Neural crest cell (in vitro differentiated cells): ENCODE measurements around the gene GNLY. TPM values are rescaled to one million over a fixed set of nuclear protein-coding genes. Genes with fewer than 3 reads are reported as not detected.
A peak's percentile ranks its signal among the peaks of the same experiment; 100 is the strongest.

Source experiments
- DNase-seq: peaks from one replicate; pipeline ENCODE4 v3.0.0; 2021; ENCODE audit warnings: low read depth, mixed read lengths, low spot score
- H3K27ac Mint-ChIP-seq: one replicate; pipeline ENCODE4 v1.8.0; 2021; ENCODE audit warnings: mild to moderate bottlenecking, mixed read lengths; ENCODE audit not compliant: unreplicated experiment
- H3K27me3 Mint-ChIP-seq: 2 replicates; pipeline ENCODE4 v1.8.0; 2021; ENCODE audit warnings: low read depth, mild to moderate bottlenecking, mixed read lengths
- H3K36me3 Mint-ChIP-seq: 2 replicates; pipeline ENCODE4 v1.8.0; 2021; ENCODE audit warnings: low read depth, mild to moderate bottlenecking, mixed read lengths
- H3K4me1 Mint-ChIP-seq: 2 replicates; pipeline ENCODE4 v1.8.0; 2021; ENCODE audit warnings: mixed read lengths
- H3K4me3 Mint-ChIP-seq: one replicate; pipeline ENCODE4 v1.8.0; 2021; ENCODE audit warnings: mild to moderate bottlenecking, mixed read lengths
- H3K9me3 Mint-ChIP-seq: 2 replicates; pipeline ENCODE4 v1.8.0; 2021; ENCODE audit warnings: mixed read lengths
- CTCF ChIP-seq: fragments of 200-600 bp; sonication (generic); conservative IDR thresholded peaks from 2 replicates; pipeline ENCODE4 v1.5.0; 2021; ENCODE audit warnings: antibody characterized with exemption, mild to moderate bottlenecking
- total RNA-seq: library from RNA; stranded (reverse); gene quantifications from 2 replicates; pipeline ENCODE4 v1.2.1, GENCODE V29; 2021

The GNLY gene
- total RNA-seq, 1 donor from 2014 or later: not detected

- TF ChIP-seq CTCF: no peak
- H3K36me3 Mint-ChIP-seq: no peaks in the 10 kb centered on the region
- peaks cover 20% of the 10 kb centered on the region for H3K27me3 Mint-ChIP-seq
- no peak for DNase-seq
- no peak overlapping the region for H3K27ac Mint-ChIP-seq
- no peak overlapping the region for H3K4me3 Mint-ChIP-seq
- peaks cover 47% of the 10 kb centered on the region for H3K4me1 Mint-ChIP-seq
- H3K9me3 Mint-ChIP-seq: no peaks in the 10 kb centered on the region
Observed at GRCh38 chr2:85746321-85747004, 52.3 kb downstream of the GNLY start.

GRCh38 chr2:85747441-85747840 is 53.3 kb downstream of the GNLY start:
- no peaks in the 10 kb centered on the region for H3K9me3 Mint-ChIP-seq
- no peak for TF ChIP-seq CTCF
- H3K36me3 Mint-ChIP-seq: no peaks in the 10 kb centered on the region
- DNase-seq: no peak
- H3K27me3 Mint-ChIP-seq: peaks cover 30% of the 10 kb centered on the region
- peak overlapping the region; percentile 3 for H3K4me3 Mint-ChIP-seq
- H3K4me1 Mint-ChIP-seq: peaks cover 37% of the 10 kb centered on the region
- H3K27ac Mint-ChIP-seq: no peak overlapping the region

- no peak for TF ChIP-seq CTCF
- DNase-seq: no peak
- Mint-ChIP-seq H3K27me3 (peaks cover 37% of the 10 kb centered on the region), H3K4me1 (peaks cover 29% of the 10 kb centered on the region), H3K36me3 (no peaks in the 10 kb centered on the region), H3K4me3 (no peak overlapping the region), H3K9me3 (no peaks in the 10 kb centered on the region), H3K27ac (no peak overlapping the region)
Observed at GRCh38 chr2:85748039-85748734, 54.0 kb downstream of the GNLY start.

Other genes starting within 250 kb of the GNLY start
- 404 and 405 TPM in 2 replicates for gene MAT2A, start 155.2 kb upstream of the GNLY start, total RNA-seq
- gene GGCX, start 132.9 kb upstream of the GNLY start, total RNA-seq: 43.4 and 43.7 TPM in 2 replicates
- 1.1 and 2.1 TPM in 2 replicates for gene VAMP8, start 116.8 kb upstream of the GNLY start, total RNA-seq
- 0.50 and 1.5 TPM in 2 replicates for gene VAMP5, start 109.9 kb upstream of the GNLY start, total RNA-seq
- 67.9 and 75.8 TPM in 2 replicates for gene RNF181, start 98.6 kb upstream of the GNLY start, total RNA-seq
- 20.9 and 22.2 TPM in 2 replicates for gene TMEM150A, start 91.7 kb upstream of the GNLY start, total RNA-seq
- 50.4 and 53.7 TPM in 2 replicates for gene C2orf68, start 82.3 kb upstream of the GNLY start, total RNA-seq
- 93.3 and 98.3 TPM in 2 replicates for gene USP39, start 78.2 kb upstream of the GNLY start, total RNA-seq
- gene SFTPB, start 26.2 kb upstream of the GNLY start, total RNA-seq: not detected in 2 replicates
- 6.9 and 7.7 TPM in 2 replicates for gene ATOH8, start 59.6 kb downstream of the GNLY start, total RNA-seq
- 16.0 and 17.6 TPM in 2 replicates for gene ST3GAL5, start 194.6 kb downstream of the GNLY start, total RNA-seq